Fibroblast of skin of abdomen (primary cell): ENCODE measurements around the gene PIK3AP1.
"Not testable (repeated sequence)": the region's sequence is repeated elsewhere in the genome, so short reads cannot be mapped to it uniquely, and the experiment has no call there.

Experiments used
- DNase-seq: peaks from one replicate; pipeline ENCODE4 v3.0.0-alpha.2; 2013

PIK3AP1 gene

GRCh38 chr10:96576277-96576980 is 143.9 kb downstream of the PIK3AP1 start:
- DNase-seq = no peak

GRCh38 chr10:96574564-96574963 is 145.8 kb downstream of the PIK3AP1 start:
- not testable (repeated sequence) for DNase-seq

- no peak for DNase-seq
These were observed 147.3 kb downstream of the PIK3AP1 start for GRCh38 chr10:96573036-96573435.

- DNase-seq = no peak
These were observed 149.0 kb downstream of the PIK3AP1 start for GRCh38 chr10:96570983-96571964.

GRCh38 chr10:96570511-96570910 is 149.8 kb downstream of the PIK3AP1 start:
- no peak for DNase-seq

GRCh38 chr10:96568402-96568801 is 151.9 kb downstream of the PIK3AP1 start:
- no peak for DNase-seq

- DNase-seq = peak; percentile 37
These were observed 154.5 kb downstream of the PIK3AP1 start for GRCh38 chr10:96565774-96566173.

- no peak for DNase-seq
These were observed 159.1 kb downstream of the PIK3AP1 start for GRCh38 chr10:96560966-96561887.

GRCh38 chr10:96560489-96560888 is 159.8 kb downstream of the PIK3AP1 start:
- no peak for DNase-seq

- DNase-seq = peak; percentile 15
These were observed 164.3 kb downstream of the PIK3AP1 start for GRCh38 chr10:96556003-96556402.

GRCh38 chr10:96555330-96555729 is 165.0 kb downstream of the PIK3AP1 start:
- no peak for DNase-seq

GRCh38 chr10:96548589-96548988 is 171.7 kb downstream of the PIK3AP1 start:
- no peak for DNase-seq

- DNase-seq = not testable (repeated sequence)
These were observed 174.8 kb downstream of the PIK3AP1 start for GRCh38 chr10:96545558-96545957.
